ENCODE results near the gene NINL.

DNA sequence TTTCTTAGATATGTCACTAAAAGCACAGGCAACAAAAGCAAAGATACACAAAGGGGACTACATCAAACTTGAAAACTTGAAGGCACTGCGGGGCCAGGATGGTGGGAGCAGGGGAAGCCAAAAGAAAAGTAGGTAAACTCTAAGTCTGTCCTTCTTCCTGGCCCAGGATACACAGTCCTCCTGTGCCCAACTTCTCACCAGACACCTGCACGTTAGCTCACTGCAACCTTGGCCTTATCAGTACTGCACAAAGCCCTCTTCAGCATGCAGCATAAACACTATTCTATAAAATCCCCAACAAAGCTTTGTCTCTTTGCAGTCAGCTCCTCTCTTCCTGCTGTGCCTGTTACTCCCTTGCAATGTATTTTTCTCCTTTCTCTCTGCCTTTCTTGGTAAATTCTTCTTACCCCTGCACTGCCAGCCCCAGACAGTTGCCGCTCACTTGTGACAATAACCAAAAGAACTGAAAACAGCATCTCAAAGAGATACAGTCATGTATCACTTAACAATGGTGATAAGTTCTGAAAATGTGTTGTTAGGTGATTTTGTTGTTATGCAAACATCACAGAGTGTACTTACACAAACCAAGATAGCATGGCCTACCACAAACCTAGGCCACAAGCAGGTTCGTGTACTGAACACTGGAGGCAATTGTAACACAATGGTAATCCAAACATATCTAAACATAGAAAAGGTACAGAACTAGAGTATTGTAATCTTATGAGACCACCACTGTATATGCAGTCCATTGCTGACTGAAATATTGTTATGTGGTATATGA, 51.2 kb downstream of the NINL start:
- TF ChIP-seq EZH2 (IDR thresholded peaks at IDR 0.05; ENCODE audit: low read length) (no peak), CTCF (optimal IDR thresholded peaks at IDR 0.05 in 1 of 3, IDR thresholded peaks at IDR 0.05 in 1 of 3, conservative IDR thresholded peaks at IDR 0.05 in 1 of 3; ENCODE audit: extremely low read depth in 1 of 3, insufficient read depth in 2 of 3, low read length in 3 of 3) (no peak)
